H1 (cell line): ENCODE results near the gene FADS2. TPM values are rescaled to one million over a fixed set of nuclear protein-coding genes. Genes with fewer than 3 reads are reported as not detected.

Source experiments
- ASH2L ChIP-seq: fragments of 200-600, 300-600 bp; sonication (generic); IDR thresholded peaks from one replicate; pipeline ENCODE4 v1.7.1; 2017; ENCODE audit warnings: low read length
- BRCA1 ChIP-seq: IDR thresholded peaks from 2 replicates; pipeline ENCODE4 v1.6.1; 2012; ENCODE audit warnings: low read depth, low read length, improper control_type of control experiment
- JUND ChIP-seq: IDR thresholded peaks from 2 replicates; pipeline ENCODE4 v1.6.1; 2011; ENCODE audit warnings: mild to moderate bottlenecking, improper control_type of control experiment, low read length
- RXRA ChIP-seq: IDR thresholded peaks from 2 replicates; pipeline ENCODE4 v1.6.1; 2011; ENCODE audit warnings: low read depth, mild to moderate bottlenecking, low read length, moderate library complexity; ENCODE audit not compliant: insufficient read depth
- SIX5 ChIP-seq: IDR thresholded peaks from 2 replicates; pipeline ENCODE4 v1.6.1; 2011; ENCODE audit warnings: mild to moderate bottlenecking, low read depth, low read length
- YY1 ChIP-seq: IDR thresholded peaks from 2 replicates; pipeline ENCODE4 v1.6.1; 2011; ENCODE audit warnings: low read depth, mild to moderate bottlenecking, low read length
- polyA plus RNA-seq, 7 experiments: library from polyadenylated mRNA; depleted of rRNA in 3 of 7; stranded (reverse) in 5 of 7; unstranded in 2 of 7; fragments of >200 nt in 5 of 7; fragments of 200-250 nt in 2 of 7; gene quantifications; 1 replicate in 5 of 7; 2 replicates in 1 of 7; 4 replicates in 1 of 7; pipeline versions ENCODE4 v1.2.1 to v1.2.3, GENCODE V29; 2011 to 2013; ENCODE audit warnings: missing spikeins in 2 of 7, mixed read lengths in 2 of 7
- total RNA-seq: library from RNA; stranded (reverse); fragmentation: NEBNext Ultra II Directional; extraction: Animal tissue kit (Norgen Biotek cat#: 25700); gene quantifications from 2 replicates; pipeline ENCODE4 v1.2.1, GENCODE V29; 2021
- TF ChIP-seq, protein P1 (sequence below): IDR thresholded peaks from 2 replicates; pipeline ENCODE4 v1.6.1; 2011; ENCODE audit warnings: low read length, improper control_type of control experiment
- TF ChIP-seq, protein P2 (sequence below), 3 experiments: IDR thresholded peaks; 1 replicate in 2 of 3; 2 replicates in 1 of 3; pipeline versions ENCODE4 v1.5.1 to v1.6.1; 2011; ENCODE audit warnings: low read length in 3 of 3, mild to moderate bottlenecking in 3 of 3, inconsistent platforms in 2 of 3, low read depth in 1 of 3, moderate library complexity in 1 of 3; ENCODE audit not compliant: insufficient read depth in 1 of 3; ENCODE audit errors: control extremely low read depth in 1 of 3

Gene FADS2
- total and polyA plus RNA-seq, 2 of the 8 experiments (the other 6 are each of a cell fraction or from before 2014, with no cell fraction given) = 499 to 701 TPM

DNA sequence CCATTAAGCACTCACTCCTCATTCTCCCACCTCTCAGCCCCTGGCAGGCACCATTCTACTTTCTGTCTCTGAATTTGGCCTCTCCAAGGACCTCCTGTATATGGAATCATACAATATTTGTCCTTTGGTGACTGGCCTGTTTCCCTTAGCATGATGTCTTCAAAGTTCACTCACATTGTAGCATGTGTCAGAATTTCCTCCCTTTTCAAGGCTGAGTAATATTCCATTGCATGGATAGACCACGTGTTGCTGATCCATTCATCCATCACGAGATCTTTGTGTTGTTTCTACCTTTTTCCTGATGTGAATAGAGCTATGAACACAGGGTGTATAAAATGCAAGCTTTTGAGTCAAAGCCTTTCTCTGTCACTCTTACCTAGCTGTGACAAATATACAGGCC is 11.6 kb downstream of the FADS2 start (continued):
- no peak for TF ChIP-seq BRCA1
- TF ChIP-seq, protein P1, sequence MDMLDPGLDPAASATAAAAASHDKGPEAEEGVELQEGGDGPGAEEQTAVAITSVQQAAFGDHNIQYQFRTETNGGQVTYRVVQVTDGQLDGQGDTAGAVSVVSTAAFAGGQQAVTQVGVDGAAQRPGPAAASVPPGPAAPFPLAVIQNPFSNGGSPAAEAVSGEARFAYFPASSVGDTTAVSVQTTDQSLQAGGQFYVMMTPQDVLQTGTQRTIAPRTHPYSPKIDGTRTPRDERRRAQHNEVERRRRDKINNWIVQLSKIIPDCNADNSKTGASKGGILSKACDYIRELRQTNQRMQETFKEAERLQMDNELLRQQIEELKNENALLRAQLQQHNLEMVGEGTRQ = no peak
- no peak for TF ChIP-seq SIX5
- TF ChIP-seq, protein P2, sequence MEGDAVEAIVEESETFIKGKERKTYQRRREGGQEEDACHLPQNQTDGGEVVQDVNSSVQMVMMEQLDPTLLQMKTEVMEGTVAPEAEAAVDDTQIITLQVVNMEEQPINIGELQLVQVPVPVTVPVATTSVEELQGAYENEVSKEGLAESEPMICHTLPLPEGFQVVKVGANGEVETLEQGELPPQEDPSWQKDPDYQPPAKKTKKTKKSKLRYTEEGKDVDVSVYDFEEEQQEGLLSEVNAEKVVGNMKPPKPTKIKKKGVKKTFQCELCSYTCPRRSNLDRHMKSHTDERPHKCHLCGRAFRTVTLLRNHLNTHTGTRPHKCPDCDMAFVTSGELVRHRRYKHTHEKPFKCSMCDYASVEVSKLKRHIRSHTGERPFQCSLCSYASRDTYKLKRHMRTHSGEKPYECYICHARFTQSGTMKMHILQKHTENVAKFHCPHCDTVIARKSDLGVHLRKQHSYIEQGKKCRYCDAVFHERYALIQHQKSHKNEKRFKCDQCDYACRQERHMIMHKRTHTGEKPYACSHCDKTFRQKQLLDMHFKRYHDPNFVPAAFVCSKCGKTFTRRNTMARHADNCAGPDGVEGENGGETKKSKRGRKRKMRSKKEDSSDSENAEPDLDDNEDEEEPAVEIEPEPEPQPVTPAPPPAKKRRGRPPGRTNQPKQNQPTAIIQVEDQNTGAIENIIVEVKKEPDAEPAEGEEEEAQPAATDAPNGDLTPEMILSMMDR (IDR thresholded peaks at IDR 0.05; ENCODE audit: control extremely low read depth in 1 of 3, insufficient read depth in 1 of 3, low read depth in 1 of 3, low read length in 3 of 3) = no peak
- TF ChIP-seq RXRA = no peak
- no peak for TF ChIP-seq JUND
- TF ChIP-seq YY1 = no peak
- TF ChIP-seq ASH2L = no peak
